Measurements from ENCODE around the gene NPHP4.

DNA sequence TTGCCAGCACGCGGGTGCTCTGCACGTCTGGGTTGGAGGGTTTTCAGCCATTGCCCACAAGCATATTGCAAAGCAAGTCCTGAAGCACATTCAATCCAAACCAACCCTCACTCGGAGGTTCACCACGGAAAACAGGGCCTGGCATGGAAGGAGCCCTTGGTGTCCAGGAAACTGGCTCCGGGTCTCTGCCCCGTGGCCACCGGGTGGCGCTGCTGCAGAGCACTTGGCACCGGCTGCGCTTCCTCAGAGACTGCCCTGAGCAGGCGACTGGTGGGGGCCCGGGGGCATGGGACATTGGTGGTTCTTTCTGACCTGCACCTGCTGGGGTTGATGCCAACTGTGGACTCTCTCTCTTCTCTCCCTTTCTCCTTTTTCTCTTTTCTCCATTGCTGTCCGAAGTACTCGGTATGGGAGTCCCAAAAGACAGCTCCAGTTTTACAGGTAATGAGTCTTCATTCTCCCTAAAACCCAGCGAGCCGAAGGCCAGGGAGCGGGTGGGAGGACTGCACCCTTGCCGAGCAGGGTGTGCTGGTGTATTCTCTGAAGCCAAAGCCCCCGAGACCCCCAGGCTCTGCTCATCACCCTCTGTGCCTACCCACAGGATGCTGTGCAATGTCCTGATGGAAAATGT, 49.3 kb upstream of the NPHP4 start:
- TF ChIP-seq TAF1 (IDR thresholded peaks at IDR 0.05; ENCODE audit: borderline replicate concordance, low read depth, low read length) (no peak), MXI1 (IDR thresholded peaks at IDR 0.05; ENCODE audit: low read depth, low read length) (no peak), FOXJ3 (CRISPR knock-in tag; IDR thresholded peaks at IDR 0.05) (no peak), POLR2AphosphoS5 (IDR thresholded peaks at IDR 0.05; ENCODE audit: low read depth, low read length) (no peak), EP300 (IDR thresholded peaks at IDR 0.05; ENCODE audit: borderline replicate concordance in 1 of 2, low read depth in 1 of 2, low read length in 1 of 2) (no peak)
- TF ChIP-seq, protein P1, sequence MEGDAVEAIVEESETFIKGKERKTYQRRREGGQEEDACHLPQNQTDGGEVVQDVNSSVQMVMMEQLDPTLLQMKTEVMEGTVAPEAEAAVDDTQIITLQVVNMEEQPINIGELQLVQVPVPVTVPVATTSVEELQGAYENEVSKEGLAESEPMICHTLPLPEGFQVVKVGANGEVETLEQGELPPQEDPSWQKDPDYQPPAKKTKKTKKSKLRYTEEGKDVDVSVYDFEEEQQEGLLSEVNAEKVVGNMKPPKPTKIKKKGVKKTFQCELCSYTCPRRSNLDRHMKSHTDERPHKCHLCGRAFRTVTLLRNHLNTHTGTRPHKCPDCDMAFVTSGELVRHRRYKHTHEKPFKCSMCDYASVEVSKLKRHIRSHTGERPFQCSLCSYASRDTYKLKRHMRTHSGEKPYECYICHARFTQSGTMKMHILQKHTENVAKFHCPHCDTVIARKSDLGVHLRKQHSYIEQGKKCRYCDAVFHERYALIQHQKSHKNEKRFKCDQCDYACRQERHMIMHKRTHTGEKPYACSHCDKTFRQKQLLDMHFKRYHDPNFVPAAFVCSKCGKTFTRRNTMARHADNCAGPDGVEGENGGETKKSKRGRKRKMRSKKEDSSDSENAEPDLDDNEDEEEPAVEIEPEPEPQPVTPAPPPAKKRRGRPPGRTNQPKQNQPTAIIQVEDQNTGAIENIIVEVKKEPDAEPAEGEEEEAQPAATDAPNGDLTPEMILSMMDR (IDR thresholded peaks at IDR 0.05) = peak; percentile 55
- TF ChIP-seq, protein P2, sequence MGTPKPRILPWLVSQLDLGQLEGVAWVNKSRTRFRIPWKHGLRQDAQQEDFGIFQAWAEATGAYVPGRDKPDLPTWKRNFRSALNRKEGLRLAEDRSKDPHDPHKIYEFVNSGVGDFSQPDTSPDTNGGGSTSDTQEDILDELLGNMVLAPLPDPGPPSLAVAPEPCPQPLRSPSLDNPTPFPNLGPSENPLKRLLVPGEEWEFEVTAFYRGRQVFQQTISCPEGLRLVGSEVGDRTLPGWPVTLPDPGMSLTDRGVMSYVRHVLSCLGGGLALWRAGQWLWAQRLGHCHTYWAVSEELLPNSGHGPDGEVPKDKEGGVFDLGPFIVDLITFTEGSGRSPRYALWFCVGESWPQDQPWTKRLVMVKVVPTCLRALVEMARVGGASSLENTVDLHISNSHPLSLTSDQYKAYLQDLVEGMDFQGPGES (IDR thresholded peaks at IDR 0.05; ENCODE audit: low read depth, low read length) = no peak
- TF ChIP-seq, protein P3, sequence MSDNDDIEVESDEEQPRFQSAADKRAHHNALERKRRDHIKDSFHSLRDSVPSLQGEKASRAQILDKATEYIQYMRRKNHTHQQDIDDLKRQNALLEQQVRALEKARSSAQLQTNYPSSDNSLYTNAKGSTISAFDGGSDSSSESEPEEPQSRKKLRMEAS (IDR thresholded peaks at IDR 0.05; ENCODE audit: low read depth) = no peak
- TF ChIP-seq, protein P4, sequence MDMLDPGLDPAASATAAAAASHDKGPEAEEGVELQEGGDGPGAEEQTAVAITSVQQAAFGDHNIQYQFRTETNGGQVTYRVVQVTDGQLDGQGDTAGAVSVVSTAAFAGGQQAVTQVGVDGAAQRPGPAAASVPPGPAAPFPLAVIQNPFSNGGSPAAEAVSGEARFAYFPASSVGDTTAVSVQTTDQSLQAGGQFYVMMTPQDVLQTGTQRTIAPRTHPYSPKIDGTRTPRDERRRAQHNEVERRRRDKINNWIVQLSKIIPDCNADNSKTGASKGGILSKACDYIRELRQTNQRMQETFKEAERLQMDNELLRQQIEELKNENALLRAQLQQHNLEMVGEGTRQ (IDR thresholded peaks at IDR 0.05; ENCODE audit: borderline replicate concordance, low read depth, low read length) = no peak
